HG03025 (cell line): ENCODE measurements around the gene INPP5J.
"Not testable (repeated sequence)": the region's sequence is repeated elsewhere in the genome, so short reads cannot be mapped to it uniquely, and the experiment has no call there.

Source experiments
- ATAC-seq: cut with Tn5 transposase; IDR thresholded peaks from one replicate; pipeline ENCODE4 v1.9.1; 2021; ENCODE audit warnings: mild to moderate bottlenecking, moderate library complexity; ENCODE audit not compliant: unreplicated experiment, low FRiP score

Gene INPP5J

DNA sequence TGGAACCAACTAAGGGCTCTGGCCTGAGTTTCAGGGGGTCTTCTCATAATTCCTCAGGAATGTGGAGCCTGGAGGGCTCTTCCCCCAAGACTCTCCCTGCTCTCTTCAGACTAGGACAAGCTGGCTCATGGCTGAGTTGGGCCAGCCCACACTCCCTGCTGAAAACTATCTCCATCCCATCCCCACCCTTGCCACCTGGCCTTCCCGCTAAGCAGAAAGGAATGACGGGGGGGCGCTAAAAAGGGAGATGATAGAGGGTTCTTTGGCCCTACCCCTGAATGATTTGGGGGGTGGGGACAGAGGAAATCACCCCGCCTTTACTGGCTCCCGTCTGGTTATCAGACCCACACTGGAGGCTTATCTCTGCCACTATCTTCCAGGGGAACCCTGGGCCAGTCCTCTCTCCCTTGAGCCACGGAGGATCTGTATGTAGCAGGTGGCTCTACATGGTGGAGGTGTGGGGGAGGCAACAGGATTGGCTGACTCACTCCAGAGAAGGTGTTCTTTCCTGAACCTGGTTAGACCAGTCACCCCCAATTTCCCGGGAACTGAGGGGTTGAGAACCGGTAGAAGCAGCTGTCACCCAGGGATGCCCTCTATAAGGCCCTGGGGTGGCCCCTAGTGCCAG is 35.9 kb upstream of the INPP5J start:
- no peak for ATAC-seq

DNA sequence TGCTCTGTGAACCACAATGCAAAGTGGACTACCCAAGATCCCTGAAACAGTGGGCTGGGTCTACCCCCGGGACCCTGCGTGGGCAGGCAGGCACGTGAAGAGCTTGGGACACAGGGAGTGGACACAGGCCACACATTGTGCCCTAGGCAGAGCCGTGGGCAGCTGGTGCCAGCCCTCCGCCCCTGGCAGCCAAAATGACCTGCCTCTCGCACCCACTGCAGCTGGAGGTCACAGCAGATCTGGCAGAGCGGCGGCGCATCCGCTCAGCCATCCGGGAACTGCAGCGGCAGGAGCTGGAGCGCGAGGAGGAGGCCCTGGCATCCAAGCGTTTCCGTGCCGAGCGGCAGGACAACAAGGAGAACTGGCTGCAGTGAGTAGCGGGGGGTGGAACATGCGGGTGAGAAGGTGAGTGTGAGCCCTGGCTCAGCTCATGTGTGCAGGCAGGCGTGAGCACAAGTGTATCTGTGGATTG is 35.0 kb upstream of the INPP5J start:
- no peak for ATAC-seq

DNA sequence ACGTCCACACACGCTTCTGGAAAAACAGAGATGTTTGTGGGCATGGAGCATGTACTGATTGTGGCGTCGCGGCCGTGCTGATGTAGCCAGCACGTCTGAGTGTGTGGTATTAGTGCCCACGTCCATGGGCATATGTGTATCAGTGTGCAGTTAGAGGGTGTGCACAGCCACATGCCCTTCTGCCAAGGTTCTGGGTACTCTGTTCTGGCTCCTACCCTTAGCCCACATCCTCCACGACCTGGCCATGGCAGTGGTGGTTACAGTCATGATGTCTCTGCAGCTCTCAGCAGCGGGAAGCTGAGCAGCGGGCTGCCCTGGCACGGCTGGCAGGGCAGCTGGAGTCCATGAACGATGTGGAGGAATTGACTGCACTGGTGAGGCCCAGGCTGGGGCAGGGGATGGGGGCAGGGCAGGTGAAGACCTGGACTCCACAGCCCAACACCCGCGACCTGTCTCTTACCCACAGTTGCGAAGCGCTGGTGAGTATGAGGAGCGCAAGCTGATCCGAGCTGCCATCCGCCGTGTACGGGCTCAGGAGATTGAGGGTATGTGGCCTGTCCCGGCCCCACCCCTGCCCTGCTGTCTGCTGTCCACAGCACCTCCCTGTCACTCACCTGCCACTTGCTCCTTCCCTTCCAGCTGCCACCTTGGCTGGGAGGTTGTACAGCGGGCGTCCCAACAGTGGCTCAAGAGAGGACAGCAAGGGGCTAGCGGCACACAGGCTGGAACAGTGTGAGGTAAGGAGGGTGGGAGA is 34.4 kb upstream of the INPP5J start:
- ATAC-seq, result no peak

DNA sequence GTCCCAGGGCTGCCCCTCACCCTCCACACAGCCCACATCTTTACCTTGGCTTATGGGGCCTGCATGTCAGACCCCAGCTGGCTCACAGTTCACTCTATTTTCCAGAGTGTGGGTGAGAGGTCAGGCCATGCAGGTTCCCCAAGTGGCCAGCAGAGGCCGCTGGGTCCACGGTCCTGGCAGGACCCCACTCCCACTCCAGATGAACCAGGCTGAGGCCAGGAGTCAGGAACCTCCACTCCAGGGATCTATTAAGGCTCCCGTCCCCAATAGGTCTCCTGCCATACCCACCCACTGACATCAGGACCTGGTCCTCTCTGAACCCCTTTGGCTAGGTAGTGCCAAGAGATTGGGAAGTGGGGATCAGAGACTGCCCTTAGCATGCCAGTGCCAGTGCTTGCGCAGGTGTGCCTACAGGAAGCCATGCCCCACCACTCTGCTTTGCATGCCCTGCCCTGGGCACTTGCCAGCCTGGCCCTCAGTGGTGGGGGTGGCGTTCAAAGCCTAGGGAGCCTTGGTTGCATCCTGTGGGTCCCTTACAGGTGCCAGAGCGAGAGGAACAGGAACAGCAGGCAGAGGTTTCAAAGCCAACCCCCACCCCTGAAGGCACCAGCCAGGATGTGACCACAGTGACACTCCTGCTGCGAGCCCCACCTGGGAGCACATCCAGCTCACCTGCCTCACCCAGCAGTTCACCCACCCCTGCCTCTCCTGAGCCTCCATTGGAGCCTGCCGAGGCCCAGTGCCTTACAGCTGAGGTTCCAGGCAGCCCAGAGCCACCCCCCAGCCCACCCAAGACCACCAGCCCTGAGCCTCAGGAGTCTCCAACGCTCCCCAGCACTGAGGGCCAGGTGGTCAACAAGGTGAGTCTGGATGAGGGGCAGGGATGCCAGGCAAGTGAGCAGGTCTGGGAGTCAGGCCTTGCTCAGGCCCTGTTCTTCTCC is 33.3 kb upstream of the INPP5J start:
- ATAC-seq, result no peak

DNA sequence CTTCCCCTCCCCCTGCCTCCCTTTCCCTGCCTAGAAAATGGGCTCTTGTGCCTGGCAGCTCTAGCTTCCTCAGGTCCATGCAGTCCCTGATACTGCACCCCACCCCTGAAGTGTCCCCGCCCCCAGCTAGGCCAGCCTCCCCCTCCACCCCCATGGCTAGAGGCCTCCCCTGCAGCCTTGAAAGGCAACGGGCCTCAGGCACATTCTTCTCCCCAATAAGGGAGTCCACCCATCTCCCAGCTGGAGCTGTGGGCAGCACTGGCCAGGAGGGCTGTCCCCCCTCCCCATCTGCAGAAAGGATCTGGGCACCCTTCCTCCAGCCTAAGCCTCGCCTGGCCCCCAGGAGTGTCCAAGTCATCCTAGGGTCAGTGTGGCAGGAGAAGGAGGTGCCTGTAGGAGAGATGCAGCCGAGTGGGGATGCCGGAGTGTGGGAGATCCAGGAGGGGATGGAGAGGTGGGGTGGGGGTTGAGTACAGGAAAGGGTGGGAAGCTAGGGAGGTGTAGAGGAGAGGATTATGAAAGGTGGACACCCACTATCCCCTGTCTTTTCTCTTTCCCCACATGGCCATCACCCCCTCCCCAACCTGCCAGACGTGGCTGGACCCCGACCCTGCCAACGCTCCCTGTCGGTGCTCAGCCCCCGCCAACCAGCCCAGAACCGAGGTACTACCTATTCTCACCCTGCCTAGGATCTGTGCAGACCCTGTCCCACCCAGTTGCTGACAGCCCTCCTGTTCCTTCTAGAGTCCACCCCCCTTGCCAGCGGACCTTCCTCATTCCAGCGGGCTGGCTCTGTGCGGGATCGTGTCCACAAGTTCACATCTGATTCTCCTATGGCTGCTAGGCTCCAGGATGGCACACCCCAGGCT is 32.3 kb upstream of the INPP5J start:
- no peak for ATAC-seq

DNA sequence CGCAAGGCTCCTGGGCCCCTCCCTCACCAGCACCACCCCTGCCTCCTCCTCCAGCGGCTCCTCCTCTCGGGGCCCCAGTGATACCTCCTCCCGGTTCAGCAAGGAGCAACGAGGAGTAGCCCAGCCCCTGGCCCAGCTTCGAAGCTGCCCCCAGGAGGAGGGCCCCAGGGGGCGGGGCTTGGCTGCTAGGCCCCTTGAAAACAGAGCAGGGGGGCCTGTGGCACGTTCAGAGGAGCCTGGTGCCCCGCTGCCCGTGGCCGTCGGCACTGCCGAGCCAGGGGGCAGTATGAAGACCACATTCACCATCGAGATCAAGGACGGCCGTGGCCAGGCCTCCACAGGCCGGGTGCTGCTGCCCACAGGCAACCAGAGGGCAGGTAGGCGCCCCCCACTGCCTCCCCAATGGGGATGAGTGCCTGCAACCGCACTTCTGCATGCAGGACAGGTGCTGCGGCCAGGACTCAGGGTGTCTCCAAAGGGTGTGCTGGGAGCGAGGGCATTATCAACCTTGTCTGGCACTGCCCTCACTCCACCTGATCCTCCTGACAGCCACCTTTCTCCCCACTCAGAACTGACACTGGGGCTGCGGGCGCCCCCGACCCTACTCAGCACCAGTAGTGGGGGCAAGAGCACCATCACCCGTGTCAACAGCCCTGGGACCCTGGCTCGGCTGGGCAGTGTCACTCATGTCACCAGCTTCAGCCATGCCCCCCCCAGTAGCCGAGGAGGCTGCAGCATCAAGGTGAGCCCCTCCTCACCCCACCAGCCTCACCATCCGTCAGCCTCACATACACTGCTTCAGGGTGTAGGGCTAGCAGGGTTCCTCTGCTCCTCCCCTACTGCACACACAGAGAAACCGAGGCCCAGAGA is 31.4 kb upstream of the INPP5J start:
- ATAC-seq, result no peak

DNA sequence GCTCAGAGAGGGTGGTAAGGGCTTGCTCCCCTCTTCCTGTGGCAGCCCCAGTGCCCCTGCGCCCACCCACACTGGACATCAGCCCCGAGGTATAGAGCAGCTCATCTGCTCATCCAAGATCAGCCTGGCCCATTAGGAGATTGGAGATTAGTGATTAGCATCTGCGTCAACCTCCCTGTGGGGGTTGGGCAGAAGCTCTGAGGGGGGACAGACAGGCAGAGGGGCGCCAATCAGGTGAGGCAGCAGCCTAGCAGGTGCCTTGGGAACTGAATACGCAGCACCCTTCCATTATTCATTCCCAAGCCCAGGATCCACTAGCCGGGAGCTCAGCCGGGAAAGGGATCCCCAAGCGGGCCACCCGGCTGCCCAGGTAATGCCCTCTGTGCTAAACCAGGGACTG is 30.6 kb upstream of the INPP5J start:
- ATAC-seq, result no peak

DNA sequence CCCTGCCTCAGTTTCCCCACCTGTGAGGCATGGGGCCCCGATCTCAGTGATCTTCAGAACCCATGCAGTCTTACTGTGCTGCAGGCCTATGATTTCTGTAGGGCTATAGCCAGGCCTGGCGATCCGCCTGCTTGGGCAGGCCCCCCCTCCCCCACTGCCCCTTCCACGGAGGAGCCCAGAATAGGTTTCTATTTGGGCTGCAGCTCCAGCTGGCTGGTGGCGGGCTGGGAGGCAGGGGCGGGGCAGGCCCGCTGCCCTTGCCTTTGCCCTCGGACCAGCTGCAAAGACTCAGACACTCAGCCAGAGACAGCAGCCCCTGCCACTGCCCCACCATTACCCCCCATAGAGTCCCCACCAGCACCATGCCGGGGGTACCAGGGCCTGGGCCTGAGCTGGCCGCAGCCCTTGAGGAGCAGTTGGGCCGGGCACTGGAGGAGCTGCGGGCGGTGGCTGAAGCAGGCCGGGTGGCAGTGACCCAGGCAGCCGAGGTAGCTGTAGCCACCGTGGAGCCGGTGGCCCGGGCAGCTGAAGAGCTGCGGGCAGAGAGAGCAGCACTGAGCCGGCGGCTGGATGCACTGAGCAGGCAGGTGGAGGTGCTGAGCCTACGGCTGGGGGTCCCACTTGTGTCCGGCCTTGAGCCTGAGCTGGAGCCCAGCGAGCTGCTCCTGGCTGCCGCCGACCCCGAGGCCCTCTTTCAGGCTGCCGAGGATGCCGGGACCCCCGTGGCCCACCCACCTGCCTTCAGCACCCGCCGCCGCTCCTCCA is 29.5 kb upstream of the INPP5J start:
- ATAC-seq, result no peak

DNA sequence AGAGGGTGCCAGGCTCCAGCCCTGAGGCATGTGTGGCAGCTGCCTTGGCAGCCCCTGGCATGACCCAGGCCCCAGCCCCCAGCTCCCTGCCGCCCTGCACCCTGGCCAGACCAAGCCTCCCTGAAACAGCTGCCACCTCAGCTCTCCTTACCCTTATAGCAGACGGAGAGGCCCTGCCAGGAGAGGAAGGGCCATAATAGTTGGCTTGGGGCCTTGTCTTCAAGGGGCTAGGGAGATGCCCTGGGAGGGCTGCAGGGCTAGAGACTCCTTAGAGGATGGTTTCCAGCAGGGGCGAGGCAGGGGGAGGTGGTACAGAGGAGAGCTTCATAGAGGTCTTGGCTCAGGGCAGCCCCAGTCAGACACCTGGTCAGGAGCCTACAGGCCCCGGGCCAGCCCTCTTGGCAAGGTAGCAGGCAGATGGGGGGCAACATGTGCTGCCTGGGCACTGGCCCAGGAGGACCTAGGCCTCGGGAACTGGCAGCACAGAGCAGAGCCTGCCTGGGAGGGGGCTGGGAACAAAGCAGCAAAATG is 28.7 kb upstream of the INPP5J start:
- ATAC-seq, result no peak

DNA sequence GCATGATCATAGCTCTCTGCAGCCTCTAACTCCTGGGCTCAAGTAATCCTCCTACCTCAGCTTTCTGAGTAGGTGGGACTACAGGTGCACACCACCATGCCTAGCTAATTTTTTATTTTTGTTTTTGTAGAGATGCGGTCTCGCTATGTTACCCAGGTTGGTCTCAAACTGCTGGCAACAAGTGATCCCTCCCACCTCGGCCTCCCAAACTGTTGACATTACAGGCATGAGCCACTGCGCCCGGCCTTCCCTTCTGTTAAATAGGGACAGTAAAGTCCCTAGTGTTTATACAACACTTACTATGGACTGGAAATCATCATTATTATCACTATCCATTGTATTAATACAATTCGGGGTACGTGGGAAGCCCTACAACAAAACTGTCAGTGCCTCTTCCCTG is 28.0 kb upstream of the INPP5J start:
- ATAC-seq, result no peak

DNA sequence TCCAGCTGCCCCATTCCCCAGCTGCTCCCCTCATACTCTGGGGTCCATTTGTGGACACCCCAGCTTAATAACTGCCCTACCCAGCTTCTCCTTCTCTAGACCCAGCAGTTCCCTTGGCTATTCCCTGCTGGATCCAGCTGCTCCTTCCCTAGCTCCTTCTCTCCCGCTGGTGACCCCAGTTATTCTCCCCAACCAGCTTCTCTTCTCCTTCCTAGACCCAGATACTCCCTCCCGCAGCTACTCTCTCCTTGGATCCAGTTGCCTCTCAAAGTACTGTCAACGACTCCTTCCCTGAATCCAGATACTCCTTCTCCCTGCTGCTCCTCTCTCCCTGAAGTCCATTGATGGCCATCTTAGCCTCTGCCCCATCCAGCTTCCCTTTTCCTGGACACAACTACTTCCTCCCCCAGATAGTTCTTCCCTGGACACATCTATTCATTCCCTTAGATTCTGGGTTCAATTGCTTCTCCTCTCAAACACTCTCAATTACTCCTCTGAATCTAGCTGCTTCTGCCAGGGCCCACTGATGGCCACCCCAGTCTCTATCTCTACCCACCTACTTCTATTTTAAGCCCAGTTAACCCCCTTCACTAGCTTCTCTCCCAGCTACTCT is 27.0 kb upstream of the INPP5J start:
- ATAC-seq, result no peak

DNA sequence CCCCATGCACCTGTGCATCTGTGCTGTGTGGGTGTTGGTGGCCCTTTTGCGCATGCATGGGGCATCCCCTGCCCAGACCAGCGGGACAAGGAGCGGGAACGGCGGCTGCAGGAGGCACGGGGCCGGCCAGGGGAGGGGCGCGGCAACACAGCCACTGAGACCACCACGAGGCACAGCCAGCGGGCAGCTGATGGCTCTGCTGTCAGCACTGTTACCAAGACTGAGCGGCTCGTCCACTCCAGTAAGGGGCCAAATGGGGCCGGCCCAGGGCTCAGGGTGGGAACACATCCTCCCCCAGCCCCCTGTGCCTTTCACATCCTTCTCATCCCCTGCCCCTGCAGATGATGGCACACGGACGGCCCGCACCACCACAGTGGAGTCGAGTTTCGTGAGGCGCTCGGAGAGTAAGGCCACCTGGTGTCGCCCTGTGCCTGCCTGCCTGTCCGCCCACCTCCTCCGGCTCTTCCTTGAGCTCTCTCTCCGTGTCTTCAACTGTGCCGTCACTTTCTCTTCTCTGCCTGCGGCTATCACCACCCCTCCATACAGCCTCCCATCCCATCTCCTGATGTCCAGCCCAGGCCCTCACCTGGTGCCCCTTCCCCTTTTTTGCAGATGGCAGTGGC is 26.0 kb upstream of the INPP5J start:
- ATAC-seq, result no peak

DNA sequence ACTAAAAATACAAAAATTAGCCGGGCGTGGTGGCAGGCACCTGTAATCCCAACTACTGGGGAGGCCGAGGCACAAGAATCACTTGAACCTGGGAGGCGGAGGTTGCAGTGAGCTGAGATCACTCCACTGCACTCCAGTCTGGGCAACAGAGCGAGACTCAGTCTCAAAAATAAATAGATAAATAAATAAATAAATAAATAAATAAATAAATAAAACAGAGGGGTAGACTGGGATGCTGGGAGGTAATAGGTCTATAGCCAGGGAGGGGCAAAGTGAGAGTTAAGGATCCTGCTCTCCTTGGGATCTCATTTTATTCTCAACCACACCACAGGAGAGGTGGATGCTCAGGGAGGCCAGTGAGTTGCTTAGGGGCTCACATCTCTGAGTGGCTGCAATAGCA is 25.2 kb upstream of the INPP5J start:
- not testable (repeated sequence) for ATAC-seq

DNA sequence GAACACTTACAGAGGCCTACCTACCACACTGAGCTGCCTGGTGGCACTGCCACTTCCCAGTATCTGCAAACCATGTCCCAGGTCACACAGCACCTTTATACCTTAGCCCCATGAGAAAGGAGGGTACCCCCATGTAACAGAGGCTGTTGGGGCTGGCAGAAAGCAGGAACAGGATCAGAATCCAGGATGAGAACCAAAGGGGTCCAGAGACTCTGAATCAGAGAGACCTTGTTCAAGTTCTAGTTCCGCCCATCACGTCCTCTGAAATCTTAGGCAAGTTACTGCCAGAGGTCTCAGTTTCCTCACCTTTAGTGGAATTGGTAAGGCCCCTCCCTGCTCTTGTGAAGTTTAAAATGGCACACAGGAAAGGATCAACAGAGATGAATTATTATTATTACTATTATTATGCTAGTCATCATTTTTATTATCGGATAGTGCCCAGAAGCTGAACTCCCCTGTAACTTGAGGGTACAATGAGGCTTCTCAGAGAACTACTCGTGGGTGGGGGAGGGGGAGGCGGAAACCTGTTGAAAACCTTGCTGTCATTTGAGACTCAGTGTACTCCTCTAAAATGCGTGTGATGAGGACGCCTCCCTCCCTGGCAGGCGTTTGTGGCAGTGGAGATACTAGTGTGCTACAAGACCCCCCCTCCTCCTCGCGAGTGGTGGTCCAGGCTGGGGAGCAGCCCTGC is 24.7 kb upstream of the INPP5J start:
- no peak for ATAC-seq

DNA sequence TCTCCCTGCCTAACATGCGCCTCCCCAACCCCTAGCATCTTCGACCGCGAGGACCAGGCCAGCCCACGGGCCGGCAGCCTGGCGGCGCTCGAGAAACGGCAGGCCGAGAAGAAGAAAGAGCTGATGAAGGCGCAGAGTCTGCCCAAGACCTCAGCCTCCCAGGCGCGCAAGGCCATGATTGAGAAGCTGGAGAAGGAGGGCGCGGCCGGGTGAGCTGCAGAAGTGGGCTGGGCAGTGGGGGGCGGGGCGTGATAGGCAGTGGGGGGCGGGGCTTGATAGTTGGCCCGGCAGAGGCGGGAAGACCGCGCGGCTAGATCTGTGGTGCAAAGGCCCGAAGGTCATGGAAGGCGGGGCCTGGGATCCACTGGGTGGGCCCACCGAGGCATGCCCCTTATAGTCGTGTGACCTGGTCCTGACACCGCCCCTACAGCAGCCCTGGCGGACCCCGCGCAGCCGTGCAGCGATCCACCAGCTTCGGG is 24.1 kb upstream of the INPP5J start:
- ATAC-seq, result no peak

DNA sequence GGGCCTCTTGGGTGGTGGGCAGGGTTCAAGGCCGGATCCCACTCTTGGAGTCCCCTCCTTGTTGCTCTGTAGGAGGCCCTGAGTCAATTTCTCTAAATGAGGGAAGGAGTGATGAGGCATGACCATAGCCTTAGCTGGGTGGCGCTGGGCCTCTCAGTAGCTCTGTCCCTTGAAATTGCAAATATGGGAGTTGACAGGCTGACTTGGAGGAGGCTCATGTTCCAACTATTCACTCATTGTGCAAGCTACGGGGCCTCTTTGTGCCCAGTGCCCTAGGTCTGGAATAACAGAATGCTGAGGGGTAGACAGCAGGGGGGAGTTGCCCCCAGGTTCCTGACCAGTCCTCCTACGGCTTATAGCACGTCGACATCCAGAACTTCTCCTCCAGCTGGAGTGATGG is 23.4 kb upstream of the INPP5J start:
- ATAC-seq, result no peak
